Activated CD4-positive, CD25-positive, alpha-beta regulatory T cell treated with anti-CD3 and anti-CD28 coated beads, Interleukin-2, amount 50 U/mL, for 16 hours (primary cell): ENCODE data around the gene CHD1L.
"Not testable (repeated sequence)": the region's sequence is repeated elsewhere in the genome, so short reads cannot be mapped to it uniquely, and the experiment has no call there.

Experiments used
- DNase-seq: peaks from one replicate; pipeline ENCODE4 v3.0.0-alpha.2; 2020; ENCODE audit warnings: low read depth, low spot score

The CHD1L gene

GRCh38 chr1:147267711-147268110 is 25.2 kb downstream of the CHD1L start:
- no peak for DNase-seq

GRCh38 chr1:147270721-147271120 is 28.2 kb downstream of the CHD1L start:
- DNase-seq = no peak

DNA sequence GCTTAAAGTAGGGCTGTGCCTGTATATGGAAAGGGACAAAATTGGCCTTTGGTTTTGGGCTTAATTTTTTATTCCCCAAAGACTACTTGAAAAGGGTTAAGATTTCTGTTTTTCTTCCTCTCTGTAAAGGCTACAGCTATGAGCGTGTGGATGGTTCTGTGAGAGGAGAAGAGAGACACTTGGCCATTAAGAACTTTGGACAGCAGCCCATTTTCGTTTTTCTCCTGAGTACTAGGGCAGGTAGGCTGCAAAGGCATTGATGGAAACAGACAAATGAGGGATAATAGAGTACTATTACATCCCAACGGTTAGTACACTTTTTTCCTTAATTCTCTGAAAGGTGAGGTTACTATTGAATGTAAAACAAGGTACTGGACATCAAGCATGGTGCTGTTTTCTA is 29.6 kb downstream of the CHD1L start:
- no peak for DNase-seq

GRCh38 chr1:147273409-147274336 is 31.2 kb downstream of the CHD1L start:
- DNase-seq = no peak

- no peak for DNase-seq
These were observed 39.5 kb downstream of the CHD1L start for GRCh38 chr1:147281950-147282349.

DNA sequence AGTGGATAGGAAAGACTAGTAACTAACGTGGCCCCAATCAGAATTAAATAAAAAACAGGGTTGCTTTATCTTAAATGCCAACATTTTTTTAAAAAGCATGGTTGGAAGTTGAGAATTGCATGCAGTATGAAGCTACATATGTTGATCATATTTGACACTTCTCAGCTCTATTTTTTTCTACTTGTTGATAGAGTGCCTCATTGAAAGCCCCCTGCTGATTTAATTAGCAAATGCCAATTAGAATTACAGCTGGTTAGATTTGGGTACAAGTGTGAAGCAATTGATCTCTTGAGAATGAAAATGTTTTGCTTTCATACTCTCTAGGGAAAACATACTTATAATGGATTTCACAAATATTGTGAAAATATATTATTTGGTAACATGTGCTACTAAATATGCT is 40.5 kb downstream of the CHD1L start:
- DNase-seq = no peak

DNA sequence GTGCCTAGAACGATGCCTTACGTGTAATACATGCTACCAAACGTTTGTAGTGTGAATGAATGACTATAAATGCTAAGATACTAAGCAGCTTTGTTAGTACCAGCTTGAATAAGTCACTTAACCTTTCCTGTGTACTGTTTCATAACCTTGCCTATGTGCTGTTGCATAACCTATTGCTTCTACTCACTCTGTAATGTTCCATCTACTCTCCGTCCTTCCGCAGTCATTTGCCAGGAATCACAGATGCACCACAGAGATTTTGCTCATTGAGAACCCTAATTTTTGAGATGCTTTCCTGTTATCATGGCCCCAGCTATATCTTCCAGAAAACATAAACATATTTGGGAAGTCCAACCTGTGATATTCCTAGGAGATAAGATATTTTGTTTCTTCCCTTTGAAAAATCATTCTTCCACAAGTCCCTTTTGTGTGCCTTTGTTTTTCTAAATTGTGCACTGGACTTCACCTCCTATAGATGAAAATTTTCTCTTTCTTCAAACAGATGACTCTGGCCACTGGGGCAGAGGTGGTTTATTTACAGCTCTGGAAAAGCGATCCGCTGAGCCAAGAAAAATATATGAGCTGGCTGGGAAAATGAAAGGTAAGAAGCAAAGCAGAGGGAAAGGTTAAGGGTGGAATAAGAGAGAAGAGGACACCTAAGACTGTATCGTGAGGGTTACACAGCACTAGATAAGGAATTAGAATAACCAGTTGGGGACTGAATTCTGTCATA is 44.8 kb downstream of the CHD1L start:
- no peak for DNase-seq

DNA sequence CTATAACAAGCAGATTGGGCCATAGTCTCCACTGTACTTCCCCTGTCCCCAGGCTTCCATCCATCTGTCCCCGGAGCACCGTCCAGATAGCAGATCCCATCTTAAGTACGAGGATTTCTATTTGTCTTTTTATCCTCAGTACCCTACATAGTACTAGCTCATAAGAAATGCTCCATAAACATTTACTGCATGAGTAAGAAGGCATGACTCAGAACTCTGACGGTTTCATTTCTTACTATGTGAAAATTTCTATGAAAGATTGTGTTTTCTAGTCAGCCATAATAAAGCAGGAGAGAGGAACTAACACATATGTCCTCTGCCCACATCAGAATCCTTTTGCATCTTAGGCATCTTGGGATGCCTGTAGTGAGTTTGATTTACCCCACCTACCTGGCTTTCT is 49.5 kb downstream of the CHD1L start:
- DNase-seq = no peak

- no peak for DNase-seq
These were observed 50.3 kb downstream of the CHD1L start for GRCh38 chr1:147292631-147293251.

- no peak for DNase-seq
These were observed 55.0 kb downstream of the CHD1L start for GRCh38 chr1:147297438-147297837.

DNA sequence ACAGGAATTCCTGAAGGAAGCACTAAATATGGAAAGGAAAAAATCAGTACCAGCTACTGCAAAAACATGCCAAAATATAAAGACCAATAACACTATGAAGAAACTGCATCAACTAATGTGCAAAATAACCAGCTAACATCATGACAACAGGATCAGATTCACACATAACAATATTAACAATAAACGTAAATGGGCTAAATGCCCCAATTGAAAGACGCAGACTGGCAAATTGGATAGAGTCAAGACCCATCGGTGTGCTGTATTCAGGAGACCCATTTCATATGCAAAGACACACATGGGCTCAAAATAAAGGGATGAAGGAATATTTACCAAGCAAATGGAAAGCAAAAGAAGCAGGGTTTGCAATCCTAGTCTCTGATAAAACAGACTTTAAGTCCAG is 63.3 kb downstream of the CHD1L start:
- not testable (repeated sequence) for DNase-seq

DNA sequence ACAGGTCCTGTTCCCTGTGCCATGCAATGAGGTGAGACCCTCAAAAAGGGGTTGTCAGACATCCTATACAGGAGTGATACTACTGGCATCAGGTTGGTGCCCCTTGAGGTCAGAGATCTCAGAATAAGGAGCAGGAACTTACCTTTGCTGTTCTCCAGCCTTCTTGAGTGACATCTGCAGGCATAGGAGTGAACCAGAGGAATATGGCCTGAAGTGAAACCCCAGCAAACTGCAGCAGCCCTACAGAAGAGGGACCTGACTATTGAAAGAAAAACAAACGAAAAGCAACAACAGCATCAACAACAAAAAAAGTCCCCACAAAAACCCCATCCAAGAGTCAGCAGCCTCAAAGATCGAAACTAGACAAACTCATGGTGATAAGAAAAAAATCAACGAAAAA is 74.5 kb downstream of the CHD1L start:
- no peak for DNase-seq

- DNase-seq = not testable (repeated sequence)
These were observed 84.6 kb downstream of the CHD1L start for GRCh38 chr1:147326933-147327687.

DNA sequence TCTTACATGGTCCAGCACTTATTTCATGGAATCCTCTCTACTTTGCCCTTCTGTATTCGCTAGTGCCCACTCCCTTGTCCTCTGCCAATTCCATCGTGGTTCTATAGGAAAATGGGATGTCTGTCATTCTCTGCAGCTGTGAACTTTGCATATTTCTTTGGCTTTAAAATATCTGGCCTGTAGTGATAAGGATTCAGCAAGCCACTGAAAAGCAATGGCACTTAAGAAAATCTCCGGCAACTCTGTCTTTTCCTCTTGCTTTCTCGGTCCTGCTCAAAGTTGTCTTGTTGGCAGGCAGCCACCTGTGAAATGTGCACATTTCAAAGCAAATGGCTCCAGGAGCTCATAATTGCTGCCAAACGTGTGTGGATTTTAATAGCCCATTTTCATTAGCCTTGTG is 91.8 kb downstream of the CHD1L start:
- DNase-seq = no peak

DNA sequence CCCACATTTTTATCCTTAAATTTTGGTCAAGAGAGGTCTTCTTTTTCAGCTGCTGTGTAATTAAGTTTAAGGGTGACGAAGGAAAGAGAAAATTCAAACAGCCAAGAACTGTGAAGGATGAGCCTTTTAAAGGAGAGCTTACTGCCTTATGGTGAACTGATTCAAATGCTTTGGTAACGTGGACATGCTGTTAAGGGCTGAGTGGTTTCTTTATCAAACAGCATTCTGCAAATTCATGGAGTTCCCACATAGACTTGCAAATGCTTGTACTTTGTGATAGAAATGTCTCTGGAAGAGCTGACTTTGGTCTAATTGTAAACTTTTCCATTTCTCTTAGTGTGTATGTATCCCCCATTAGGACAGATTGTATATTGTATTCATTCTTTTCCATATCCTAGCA is 93.8 kb downstream of the CHD1L start:
- DNase-seq = no peak

DNA sequence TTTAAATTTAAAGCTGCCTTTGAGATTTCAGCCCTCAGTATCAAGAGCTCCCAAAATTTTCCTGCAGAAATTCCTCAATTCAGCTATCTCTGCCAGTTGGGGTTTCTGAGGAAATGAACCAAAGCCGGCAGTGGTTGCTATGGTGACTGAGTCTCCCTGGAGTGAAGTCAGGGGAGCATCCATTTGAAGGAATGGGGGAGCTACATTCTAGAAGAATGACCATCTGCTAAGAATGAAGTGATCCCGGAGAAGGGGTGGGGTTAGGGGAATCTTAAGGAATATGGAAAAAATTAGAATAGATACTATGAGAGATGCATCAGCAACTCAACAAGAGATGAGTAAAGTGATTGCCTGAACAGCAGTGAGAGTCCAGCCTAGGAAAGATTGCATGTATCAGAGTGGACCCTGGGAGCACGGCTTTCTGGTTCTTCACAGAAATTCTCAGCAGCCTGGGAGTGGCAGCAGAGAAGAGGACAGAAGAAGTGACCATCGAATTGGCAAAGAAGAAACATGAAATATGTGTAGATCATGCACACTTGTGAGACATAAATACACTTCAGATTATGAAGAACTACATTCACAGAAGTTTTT is 94.7 kb downstream of the CHD1L start:
- no peak for DNase-seq

DNA sequence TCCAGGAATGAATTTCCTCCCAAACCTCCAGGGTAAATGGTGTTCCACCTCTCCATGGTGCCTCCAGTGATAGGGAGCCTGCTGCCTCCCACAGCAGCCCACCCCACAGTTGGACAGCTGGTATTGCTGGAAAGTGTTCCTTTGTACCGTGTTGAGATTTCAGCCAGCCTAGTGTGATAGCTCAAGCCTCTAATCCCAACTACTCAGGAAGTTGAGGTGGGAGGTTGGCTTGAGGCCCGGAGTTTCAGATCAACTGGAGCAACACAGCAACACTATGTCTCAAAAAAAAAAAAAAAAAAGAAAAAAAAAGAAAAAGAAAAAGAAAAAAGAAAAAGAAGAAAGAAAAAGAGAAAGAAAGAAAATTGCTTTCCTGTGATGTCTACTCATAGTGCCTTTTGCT is 96.1 kb downstream of the CHD1L start:
- DNase-seq = no peak

DNA sequence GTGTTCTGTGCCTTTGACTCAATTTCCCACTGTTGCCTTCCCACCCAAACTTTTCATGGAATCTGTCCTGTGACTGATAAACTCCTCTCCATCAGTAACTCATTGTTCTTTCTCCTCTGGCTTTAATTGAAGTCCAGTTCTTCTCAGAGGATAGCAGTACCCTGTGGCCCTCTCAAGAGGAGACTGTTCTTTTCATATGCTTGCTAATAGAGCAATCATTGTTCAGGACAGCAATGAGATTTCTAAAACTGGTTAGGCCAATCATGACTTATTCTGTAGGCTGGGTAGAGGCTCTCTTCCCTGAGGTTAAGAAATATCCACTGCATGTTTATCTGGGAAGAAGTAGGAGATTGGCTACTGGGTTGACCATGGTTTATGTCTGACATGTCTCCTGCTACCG is 98.8 kb downstream of the CHD1L start:
- no peak for DNase-seq
